GM21390 (cell line): ENCODE measurements around the gene FAM222A.
"Not testable (repeated sequence)": the region's sequence is repeated elsewhere in the genome, so short reads cannot be mapped to it uniquely, and the experiment has no call there.

ENCODE experiments used
- ATAC-seq: cut with Tn5 transposase; IDR thresholded peaks from one replicate; pipeline ENCODE4 v1.9.1; 2021; ENCODE audit not compliant: unreplicated experiment

The FAM222A gene

GRCh38 chr12:109693653-109694600 is 19.7 kb upstream of the FAM222A start:
- ATAC-seq: no peak

GRCh38 chr12:109694629-109695028 is 19.0 kb upstream of the FAM222A start:
- ATAC-seq: not testable (repeated sequence)

GRCh38 chr12:109695416-109695815 is 18.2 kb upstream of the FAM222A start:
- no peak for ATAC-seq

- ATAC-seq: no peak
These were observed 17.6 kb upstream of the FAM222A start for GRCh38 chr12:109695961-109696461.

GRCh38 chr12:109696485-109697269 is 16.9 kb upstream of the FAM222A start:
- no peak for ATAC-seq

- ATAC-seq: no peak
These were observed 16.4 kb upstream of the FAM222A start for GRCh38 chr12:109697270-109697553.

GRCh38 chr12:109697877-109698468 is 15.7 kb upstream of the FAM222A start:
- no peak for ATAC-seq

GRCh38 chr12:109698820-109699219 is 14.8 kb upstream of the FAM222A start:
- ATAC-seq: no peak

- ATAC-seq: no peak
These were observed 12.6 kb upstream of the FAM222A start for GRCh38 chr12:109701064-109701463.

GRCh38 chr12:109702111-109702841 is 11.3 kb upstream of the FAM222A start:
- no peak for ATAC-seq

- ATAC-seq: no peak
These were observed 9.9 kb upstream of the FAM222A start for GRCh38 chr12:109703684-109704083.

- ATAC-seq: no peak
These were observed 9.1 kb upstream of the FAM222A start for GRCh38 chr12:109704371-109705098.

GRCh38 chr12:109705291-109705690 is 8.3 kb upstream of the FAM222A start:
- ATAC-seq: no peak

GRCh38 chr12:109706398-109706746 is 7.3 kb upstream of the FAM222A start:
- no peak for ATAC-seq

- no peak for ATAC-seq
These were observed 6.7 kb upstream of the FAM222A start for GRCh38 chr12:109706747-109707469.

GRCh38 chr12:109707470-109707821 is 6.2 kb upstream of the FAM222A start:
- no peak for ATAC-seq

GRCh38 chr12:109708939-109709338 is 4.7 kb upstream of the FAM222A start:
- ATAC-seq: no peak

- ATAC-seq: no peak
These were observed 4.1 kb upstream of the FAM222A start for GRCh38 chr12:109709401-109709991.

GRCh38 chr12:109710205-109710746 is 3.3 kb upstream of the FAM222A start:
- no peak for ATAC-seq
